ENCODE measurements around the gene BCL7A.
"Not testable (repeated sequence)": the region's sequence is repeated elsewhere in the genome, so short reads cannot be mapped to it uniquely, and the experiment has no call there.

BCL7A gene

DNA sequence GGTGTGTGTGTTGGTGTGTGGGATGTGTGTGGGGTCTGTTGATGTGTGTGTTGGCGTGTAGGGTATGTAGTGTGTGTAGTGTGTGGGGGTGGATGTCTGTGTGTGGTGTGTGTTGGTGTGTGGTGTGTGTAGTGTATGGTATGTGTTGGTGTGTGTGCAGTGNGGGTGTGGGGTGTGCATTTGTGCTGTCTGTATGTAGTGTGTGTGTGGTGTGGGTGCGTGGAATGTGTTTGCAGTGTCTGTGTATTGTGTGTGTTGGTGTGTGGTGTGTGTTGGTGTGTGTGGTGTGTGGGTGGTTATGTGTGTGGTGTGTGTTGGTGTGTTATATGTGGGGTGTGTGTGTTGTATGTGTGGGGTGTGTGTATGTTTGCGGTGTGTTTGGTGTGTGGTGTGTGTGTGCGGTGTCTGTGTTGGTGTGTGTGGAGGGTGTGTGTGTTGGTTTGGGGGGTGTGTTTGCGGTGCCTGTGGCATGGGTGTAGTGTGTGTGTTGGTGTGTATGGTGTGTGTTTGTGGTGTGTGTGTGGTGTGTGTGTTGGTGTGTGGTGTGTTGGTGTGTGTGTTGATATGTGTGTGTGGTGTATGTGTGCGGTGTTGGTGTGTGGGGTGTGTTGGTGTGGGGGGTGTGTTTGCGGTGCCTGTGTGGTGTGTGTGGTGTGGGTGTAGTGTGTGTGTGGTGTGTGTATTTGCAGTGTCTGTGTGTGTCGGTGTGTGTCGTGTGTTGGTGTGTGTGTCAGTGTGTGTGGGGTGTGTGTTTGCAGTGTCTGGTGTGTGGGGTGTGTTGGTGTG, 71.6 kb downstream of the BCL7A start:
- DNase-seq (ENCODE audit: low read depth in 1 of 2, low spot score in 1 of 2), result no peak

GRCh38 chr12:122094137-122094734, 72.6 kb downstream of the BCL7A start:
- DNase-seq (ENCODE audit: low read depth in 1 of 2, low spot score in 1 of 2), result no peak

DNA sequence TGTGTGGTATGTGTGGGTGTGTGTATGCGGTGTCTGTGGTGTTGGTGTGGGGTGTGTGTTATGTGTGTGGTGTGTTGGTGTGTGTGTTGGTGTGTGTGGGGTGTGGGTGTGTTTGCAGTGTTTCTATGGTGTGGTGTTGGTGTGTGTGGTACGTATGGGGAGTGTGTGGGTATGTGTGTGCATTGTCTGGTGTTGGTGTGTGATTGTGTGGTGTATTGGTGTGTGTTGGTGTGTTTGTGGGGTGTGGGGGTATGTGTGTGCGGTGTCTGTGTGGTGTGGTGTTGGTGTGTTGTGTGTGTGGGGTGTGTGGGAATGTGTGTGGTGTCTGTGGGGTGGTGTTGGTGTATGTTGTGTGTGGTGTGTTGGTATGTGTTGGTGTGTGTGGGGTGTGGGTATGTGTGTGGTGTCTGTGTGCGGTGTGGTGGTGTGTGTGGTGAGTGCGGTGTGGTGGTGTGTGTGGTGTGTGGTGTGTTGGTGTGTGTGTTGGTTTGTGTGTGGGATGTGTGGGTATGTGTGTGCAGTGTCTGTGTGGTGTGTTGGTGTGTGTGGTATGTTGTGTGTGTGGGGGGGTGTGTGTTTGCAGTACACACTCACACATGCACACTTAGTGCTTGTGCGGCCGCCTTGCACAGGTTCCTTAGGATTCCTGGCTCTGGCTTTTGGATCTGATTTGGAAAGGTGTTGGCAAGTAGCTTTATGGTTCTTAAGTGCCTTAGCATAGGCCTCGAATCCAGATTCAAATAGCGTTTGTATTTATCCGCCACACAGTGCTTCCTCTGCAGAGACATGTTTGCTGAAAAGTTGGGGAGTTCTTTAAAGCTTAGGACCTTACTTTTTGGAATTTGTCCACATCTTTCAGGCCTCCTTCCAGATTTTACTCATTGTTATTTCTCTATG, 73.3 kb downstream of the BCL7A start:
- no peak for DNase-seq (ENCODE audit: low read depth in 1 of 2, low spot score in 1 of 2)

- no peak for DNase-seq (ENCODE audit: low read depth in 1 of 2, low spot score in 1 of 2)
These were observed 74.3 kb downstream of the BCL7A start for GRCh38 chr12:122096014-122096413.

DNA sequence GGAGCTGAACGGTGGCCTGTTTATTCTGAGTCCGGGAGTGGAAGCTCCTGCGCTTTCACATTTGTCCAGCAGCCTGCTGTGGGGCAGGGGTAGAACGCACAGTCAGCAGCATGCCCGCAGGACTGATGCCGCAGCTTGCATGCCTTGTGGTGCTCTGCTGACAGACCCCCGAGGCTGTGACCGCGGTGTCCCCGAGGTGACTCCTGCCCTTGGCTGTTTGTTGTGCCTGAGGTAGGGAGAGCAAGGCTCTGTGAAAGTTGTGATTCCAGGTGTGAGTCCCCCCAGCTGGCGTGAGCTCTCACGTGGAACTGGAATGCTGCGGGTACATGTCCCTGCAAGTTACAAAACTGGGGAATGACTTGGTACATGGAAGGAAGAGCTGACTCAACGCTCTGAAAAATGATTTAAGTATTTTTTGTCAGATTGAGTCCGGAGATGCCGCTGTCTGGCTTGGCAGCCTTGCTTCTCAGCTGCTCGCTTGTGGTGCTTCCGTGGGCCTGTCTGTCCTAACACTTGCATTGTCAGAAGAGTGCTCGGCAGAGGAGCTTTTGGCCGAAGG, 75.0 kb downstream of the BCL7A start:
- no peak for DNase-seq (ENCODE audit: low read depth in 1 of 2, low spot score in 1 of 2)

GRCh38 chr12:122097584-122097926, 75.9 kb downstream of the BCL7A start:
- DNase-seq (ENCODE audit: low read depth in 1 of 2, low spot score in 1 of 2), result no peak

DNA sequence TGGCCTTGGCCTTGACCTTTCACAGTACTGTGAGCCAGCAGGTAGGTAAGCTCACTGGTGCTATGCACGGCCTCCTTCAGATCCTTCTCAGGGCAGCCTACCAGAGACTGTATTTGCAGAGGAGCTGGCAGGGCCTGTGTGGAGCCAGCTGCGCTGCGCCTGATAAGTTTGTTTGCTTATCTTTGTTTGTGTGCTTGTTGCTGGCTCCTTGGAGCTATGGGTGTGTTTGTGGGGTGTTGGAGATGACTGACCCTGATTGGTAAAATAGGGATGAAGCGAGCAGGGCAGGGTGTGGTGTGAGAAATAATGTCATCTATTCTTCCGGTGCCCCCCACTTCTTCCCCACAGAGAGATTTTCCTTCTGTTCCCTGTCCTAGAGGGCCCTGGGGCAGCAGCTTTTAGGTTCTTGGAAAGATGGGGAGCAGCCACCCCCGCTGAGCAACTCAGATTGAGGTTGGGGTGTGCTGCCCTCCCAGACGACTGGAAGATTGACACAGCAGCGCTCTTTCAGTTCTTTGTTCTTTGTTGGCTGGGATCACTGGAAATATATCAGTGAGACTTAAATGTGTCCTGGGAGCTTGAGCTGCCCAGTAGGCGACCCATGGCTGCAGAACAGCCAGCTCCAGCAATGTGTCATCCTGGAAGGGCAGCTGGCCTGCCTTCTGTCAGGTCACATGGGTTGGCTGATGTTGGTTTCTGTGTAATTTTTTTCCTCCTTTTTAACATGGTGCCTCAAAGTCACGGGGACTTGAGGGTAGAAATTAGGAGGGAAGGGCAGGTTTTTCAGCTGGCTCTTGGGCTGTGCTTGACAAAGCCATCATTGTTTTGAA, 76.5 kb downstream of the BCL7A start:
- DNase-seq (ENCODE audit: low read depth in 1 of 2, low spot score in 1 of 2), result no peak

DNA sequence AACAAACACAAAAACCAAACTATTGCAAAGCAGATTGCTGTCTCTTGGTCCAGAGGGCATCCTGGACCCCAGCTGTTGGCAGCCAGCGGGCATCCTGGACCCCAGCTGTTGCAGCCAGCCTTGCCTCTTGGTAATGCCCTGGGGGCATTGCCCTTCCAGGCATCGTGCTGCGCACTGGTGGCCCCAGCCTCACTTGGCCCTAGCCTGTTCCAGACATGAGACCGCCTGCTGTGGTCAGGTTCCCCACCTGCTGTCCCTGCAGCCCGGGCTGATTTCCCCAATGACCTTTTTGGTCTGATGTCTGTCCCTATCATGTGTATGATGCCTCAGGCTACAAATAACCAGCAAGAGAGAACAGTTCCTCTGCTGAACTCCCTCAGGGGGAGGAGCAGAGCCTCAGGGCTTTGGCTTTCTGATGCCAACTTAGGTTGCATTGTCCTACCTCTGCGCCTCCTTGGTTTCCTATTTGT, 77.6 kb downstream of the BCL7A start:
- DNase-seq (ENCODE audit: low read depth in 1 of 2, low spot score in 1 of 2), result no peak

DNA sequence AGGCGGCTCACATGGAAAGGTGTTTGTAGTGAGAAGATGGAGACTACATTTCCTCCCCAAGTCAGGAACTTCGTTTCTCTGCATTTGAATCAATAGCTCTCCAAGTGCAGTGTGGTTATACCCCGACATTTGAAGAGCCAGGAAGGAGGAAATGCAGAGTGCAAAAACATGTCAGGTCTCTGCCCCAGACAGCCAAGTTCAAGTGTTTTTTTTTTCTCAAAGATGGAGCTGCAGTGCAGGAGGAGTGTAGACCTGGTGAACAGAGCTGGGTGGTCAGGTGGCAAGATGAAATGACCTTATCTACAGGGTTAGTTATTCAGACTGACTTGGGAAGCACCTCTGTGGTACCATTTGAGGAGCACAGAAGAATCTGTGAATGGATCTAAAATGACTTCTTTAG, 78.2 kb downstream of the BCL7A start:
- DNase-seq (ENCODE audit: low read depth in 1 of 2, low spot score in 1 of 2), result no peak

DNA sequence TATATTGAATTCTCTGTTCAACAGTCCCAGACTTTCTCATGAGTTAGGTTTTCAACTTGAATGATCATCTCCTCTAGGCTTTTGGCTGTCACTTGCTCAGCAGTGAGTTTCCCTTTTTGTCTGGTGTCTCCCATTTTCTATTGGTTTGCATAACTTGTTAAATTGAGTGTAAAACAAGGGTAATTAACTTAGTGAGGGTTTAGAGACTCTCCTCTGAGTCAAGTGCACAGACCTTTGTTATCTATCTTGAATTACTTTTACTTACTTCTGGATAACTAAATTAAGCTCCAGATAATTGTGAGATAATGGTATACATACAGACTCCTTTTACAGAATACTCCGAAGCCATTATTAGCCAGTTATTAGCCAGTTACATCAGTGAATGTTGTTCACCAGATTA, 78.9 kb downstream of the BCL7A start:
- no peak for DNase-seq (ENCODE audit: low read depth in 1 of 2, low spot score in 1 of 2)

DNA sequence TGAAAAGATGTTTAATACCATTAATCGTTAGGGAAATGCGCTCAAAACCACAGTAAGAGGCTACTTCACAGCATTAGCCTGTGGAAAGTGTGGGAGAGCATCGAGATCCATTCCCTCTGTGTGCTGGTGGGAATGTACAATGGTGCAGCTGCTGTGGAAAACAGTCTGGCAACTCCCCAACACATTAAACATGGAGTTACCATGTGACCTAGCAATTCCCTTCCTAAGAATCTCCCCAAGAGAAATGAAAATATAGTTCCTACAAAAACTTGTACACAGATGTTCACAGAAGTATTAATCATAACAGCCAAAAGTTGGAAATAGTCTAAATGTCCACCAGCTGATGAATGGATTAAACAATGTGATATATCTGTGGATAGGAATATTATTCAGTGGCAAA, 80.6 kb downstream of the BCL7A start:
- DNase-seq (ENCODE audit: low read depth in 1 of 2, low spot score in 1 of 2), result no peak

GRCh38 chr12:122104844-122105243, 83.2 kb downstream of the BCL7A start:
- no peak for DNase-seq (ENCODE audit: low read depth in 1 of 2, low spot score in 1 of 2)

DNA sequence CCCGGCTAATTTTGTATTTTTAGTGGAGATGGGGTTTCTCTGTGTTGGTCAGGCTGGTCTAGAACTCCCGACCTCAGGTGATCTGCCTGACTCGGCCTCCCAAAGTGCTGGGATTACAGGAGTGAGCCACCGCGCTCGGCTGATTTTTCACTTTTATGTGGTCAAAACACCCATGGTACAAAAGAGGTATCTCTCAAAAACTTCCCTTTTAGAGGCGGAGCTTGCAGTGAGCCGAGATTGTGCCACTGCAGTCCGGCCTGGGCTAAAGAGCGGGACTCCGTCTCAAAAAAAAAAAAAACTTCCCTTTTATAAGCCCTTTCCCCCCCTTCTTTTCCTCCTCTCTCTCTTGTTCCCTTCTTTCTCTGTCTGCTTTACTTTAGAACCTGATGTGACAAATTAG, 83.8 kb downstream of the BCL7A start:
- DNase-seq (ENCODE audit: low read depth in 1 of 2, low spot score in 1 of 2), result not testable (repeated sequence)

GRCh38 chr12:122106843-122107242, 85.2 kb downstream of the BCL7A start:
- DNase-seq (ENCODE audit: low read depth in 1 of 2, low spot score in 1 of 2), result no peak

DNA sequence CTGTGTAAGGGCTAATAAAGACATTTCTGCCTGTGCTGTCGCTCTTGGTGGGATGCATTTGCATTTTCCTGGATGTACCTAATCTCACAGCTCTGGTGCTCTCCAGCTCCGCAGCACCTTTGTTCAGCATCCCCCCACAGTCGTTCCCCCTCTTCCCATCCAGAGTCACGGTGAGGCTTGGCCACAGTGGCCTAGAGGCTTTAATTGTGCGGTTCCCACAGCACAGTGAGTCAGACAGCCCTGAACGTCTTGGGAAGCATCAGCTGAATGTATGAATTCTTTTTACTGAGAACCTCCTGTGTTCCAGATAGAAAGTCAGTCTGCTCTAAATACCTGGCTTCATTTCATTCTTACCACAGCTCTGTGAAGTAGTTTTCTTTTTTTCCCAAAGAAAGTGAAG, 85.6 kb downstream of the BCL7A start:
- DNase-seq (ENCODE audit: low read depth in 1 of 2, low spot score in 1 of 2), result no peak

DNA sequence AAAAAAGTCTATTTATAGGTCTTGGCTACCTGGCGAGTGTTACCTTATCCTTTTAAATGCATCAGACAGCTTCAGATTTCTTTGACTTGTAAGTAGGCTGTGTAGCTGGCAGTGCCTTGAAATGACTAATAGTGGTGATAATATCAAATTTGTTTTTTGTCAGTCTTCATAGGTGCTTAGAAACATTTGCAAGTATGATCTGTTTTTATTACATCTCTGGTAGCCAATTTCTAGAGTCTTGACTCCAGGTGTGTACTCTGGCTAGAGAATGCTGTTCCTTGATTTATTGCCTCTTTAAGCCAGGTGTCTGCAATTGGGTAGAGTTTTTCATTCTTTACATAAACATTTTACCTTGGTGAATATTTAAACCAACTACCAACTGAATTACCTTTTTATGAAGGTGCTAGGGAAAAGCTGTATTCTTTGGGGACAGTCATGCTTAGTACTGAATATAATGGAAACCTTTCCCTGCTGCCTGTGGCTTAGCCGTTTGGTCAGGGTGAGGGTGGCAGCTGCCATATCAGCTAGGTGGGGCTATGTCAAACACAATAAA, 89.5 kb downstream of the BCL7A start:
- DNase-seq (ENCODE audit: low read depth in 1 of 2, low spot score in 1 of 2), result no peak
